Fibroblast of lung (primary cell): ENCODE results near the gene GNPDA1. TPM values are rescaled to one million over a fixed set of nuclear protein-coding genes. Genes with fewer than 3 reads are reported as not detected.

Source experiments
- DNase-seq, 2 donors: peaks; one replicate each; pipeline versions ENCODE4 v3.0.0 to v3.0.0-alpha.2; 2010; ENCODE audit warnings: low read depth in 2 of 2
- H2AFZ ChIP-seq: 2 replicates; pipeline ENCODE4 v1.5.1; 2012; ENCODE audit warnings: low read length, control low read depth, inconsistent platforms
- H3K27ac ChIP-seq: 2 replicates; pipeline ENCODE4 v1.5.1; 2011; ENCODE audit warnings: low read length, control low read depth; ENCODE audit not compliant: insufficient read depth
- H3K27me3 ChIP-seq: 2 replicates; pipeline ENCODE4 v1.5.1; 2011; ENCODE audit warnings: mild to moderate bottlenecking, low read length; ENCODE audit not compliant: control insufficient read depth, insufficient read depth
- H3K36me3 ChIP-seq: 2 replicates; pipeline ENCODE4 v1.5.1; 2011; ENCODE audit warnings: low read length; ENCODE audit not compliant: control insufficient read depth, insufficient read depth
- H3K4me1 ChIP-seq: 2 replicates; pipeline ENCODE4 v1.5.1; 2011; ENCODE audit warnings: low read length; ENCODE audit not compliant: control insufficient read depth, insufficient read depth; ENCODE audit errors: extremely low read depth
- H3K4me2 ChIP-seq: 2 replicates; pipeline ENCODE4 v1.5.1; 2011; ENCODE audit warnings: low read length, control low read depth; ENCODE audit not compliant: insufficient read depth; ENCODE audit errors: extremely low read depth
- H3K4me3 ChIP-seq, 4 experiments: fragments of 200-600 bp in 1 of 4; sonication (generic) in 1 of 4; replicated peaks in 1 of 4; 2 replicates each; pipeline ENCODE4 v1.5.1; 2011 to 2016; ENCODE audit warnings: low read length in 4 of 4, low read depth in 3 of 4, mild to moderate bottlenecking in 3 of 4, control low read depth in 2 of 4, inconsistent platforms in 1 of 4, mixed read lengths in 1 of 4; ENCODE audit not compliant: insufficient read depth in 1 of 4; ENCODE audit errors: control extremely low read depth in 1 of 4
- H3K79me2 ChIP-seq: 2 replicates; pipeline ENCODE4 v1.5.1; 2012; ENCODE audit warnings: mild to moderate bottlenecking, low read length, inconsistent platforms; ENCODE audit not compliant: control insufficient read depth, insufficient read depth
- H3K9ac ChIP-seq: 2 replicates; pipeline ENCODE4 v1.5.1; 2011; ENCODE audit warnings: mild to moderate bottlenecking, low read length, control low read depth; ENCODE audit not compliant: insufficient read depth
- H3K9me3 ChIP-seq: 2 replicates; pipeline ENCODE4 v1.5.1; 2012; ENCODE audit warnings: low read depth, low read length; ENCODE audit not compliant: control insufficient read depth, insufficient read depth
- H4K20me1 ChIP-seq: 2 replicates; pipeline ENCODE4 v1.5.1; 2011; ENCODE audit warnings: low read length; ENCODE audit not compliant: control insufficient read depth, insufficient read depth; ENCODE audit errors: extremely low read depth
- EZH2 ChIP-seq: IDR thresholded peaks from 2 replicates; pipeline ENCODE4 v1.5.1; 2012; ENCODE audit warnings: low read length, control low read depth, mild to moderate bottlenecking; ENCODE audit errors: missing control alignments
- polyA plus RNA-seq, 2 donors: library from polyadenylated mRNA; depleted of rRNA in 1 of 2; stranded (reverse) in 1 of 2; unstranded in 1 of 2; fragments of >200 nt; gene quantifications; 2 replicates each; pipeline ENCODE4 v1.2.1, GENCODE V29; 2011 to 2012; ENCODE audit warnings: missing spikeins in 1 of 2
- total RNA-seq: library from RNA; depleted of rRNA; stranded (reverse); fragments of >200 nt; gene quantifications from 2 replicates; pipeline ENCODE4 v1.2.1, GENCODE V29; 2014
- TF ChIP-seq, protein P1 (sequence below), 2 donors: IDR thresholded peaks in 1 of 2; conservative IDR thresholded peaks in 1 of 2; 1 replicate in 1 of 2; 2 replicates in 1 of 2; pipeline ENCODE4 v1.5.1; 2011 to 2012; ENCODE audit warnings: low read length in 2 of 2, control low read depth in 1 of 2, inconsistent platforms in 1 of 2, low read depth in 1 of 2, mild to moderate bottlenecking in 1 of 2

The GNPDA1 gene
- total and polyA plus RNA-seq, 2 donors (not counting 1 experiment from before 2014, with no cell fraction given) = 30.0 to 64.2 TPM

GRCh38 chr5:141961466-141961865 lies 51.4 kb downstream of the GNPDA1 start:
- peaks cover 3% of the 10 kb centered on the region for H3K27me3 ChIP-seq
- no peak for DNase-seq
- H3K79me2 ChIP-seq = no peaks in the 10 kb centered on the region
- no peak overlapping the region for H3K4me2 ChIP-seq
- H2AFZ ChIP-seq = no peak overlapping the region
- H3K36me3 ChIP-seq = no peaks in the 10 kb centered on the region
- H3K9me3 ChIP-seq = no peaks in the 10 kb centered on the region
- no peaks in the 10 kb centered on the region for H3K4me1 ChIP-seq
- TF ChIP-seq, protein P1, sequence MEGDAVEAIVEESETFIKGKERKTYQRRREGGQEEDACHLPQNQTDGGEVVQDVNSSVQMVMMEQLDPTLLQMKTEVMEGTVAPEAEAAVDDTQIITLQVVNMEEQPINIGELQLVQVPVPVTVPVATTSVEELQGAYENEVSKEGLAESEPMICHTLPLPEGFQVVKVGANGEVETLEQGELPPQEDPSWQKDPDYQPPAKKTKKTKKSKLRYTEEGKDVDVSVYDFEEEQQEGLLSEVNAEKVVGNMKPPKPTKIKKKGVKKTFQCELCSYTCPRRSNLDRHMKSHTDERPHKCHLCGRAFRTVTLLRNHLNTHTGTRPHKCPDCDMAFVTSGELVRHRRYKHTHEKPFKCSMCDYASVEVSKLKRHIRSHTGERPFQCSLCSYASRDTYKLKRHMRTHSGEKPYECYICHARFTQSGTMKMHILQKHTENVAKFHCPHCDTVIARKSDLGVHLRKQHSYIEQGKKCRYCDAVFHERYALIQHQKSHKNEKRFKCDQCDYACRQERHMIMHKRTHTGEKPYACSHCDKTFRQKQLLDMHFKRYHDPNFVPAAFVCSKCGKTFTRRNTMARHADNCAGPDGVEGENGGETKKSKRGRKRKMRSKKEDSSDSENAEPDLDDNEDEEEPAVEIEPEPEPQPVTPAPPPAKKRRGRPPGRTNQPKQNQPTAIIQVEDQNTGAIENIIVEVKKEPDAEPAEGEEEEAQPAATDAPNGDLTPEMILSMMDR (conservative IDR thresholded peaks at IDR 0.05 in 1 of 2, IDR thresholded peaks at IDR 0.05 in 1 of 2; ENCODE audit: low read depth in 1 of 2, low read length in 2 of 2) = no peak
- H4K20me1 ChIP-seq = no peaks in the 10 kb centered on the region
- no peak overlapping the region for H3K9ac ChIP-seq
- H3K27ac ChIP-seq = no peak overlapping the region
- no peak overlapping the region for H3K4me3 ChIP-seq

DNA sequence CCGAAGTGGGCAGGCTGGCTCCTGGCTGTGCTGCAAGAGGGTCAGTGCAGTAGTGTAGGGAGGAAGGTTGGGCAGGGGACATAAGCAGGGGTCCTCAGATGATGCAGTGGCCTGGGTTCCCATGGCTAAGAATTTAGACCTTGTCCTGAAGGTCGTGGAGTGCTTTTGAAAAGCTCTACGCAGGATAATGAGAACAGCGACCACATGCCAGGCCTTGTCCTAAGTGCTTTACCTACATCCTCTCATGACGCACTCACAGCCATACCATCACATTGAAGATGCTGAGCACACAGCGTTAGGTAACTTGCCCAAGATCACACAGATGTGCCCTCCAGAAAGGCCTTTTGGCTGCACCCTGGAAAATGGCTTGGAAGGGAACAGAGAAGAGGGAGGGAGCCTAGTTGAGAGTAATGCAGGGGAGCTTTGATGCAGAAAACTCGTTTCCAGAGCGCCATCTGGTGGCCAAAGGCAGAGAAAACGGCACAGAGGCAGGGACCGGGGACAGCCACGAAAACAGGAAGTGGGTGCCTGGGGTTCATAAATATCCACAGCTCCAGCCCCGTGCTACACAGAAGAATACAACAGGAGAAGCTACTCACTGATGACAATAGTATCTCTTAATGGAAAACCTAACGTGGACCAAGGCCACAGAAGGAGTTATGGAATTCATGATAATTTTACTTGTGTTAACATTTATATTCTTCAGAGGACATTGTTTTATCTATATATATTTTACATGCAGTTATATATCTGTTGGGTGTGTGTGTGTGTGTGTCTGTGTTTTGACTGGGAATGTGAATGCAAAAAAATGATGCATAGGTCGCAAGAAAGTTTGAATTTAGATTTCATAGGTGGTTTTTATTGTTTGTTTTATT lies 52.1 kb downstream of the GNPDA1 start:
- Histone ChIP-seq H3K4me1 (no peaks in the 10 kb centered on the region), H2AFZ (peak overlapping the region; percentile 84), H3K27ac (no peak overlapping the region), H3K27me3 (peaks cover 3% of the 10 kb centered on the region), H3K9me3 (no peaks in the 10 kb centered on the region), H3K36me3 (no peaks in the 10 kb centered on the region), H3K4me2 (no peak overlapping the region), H3K4me3 (no peak overlapping the region), H3K79me2 (no peaks in the 10 kb centered on the region), H3K9ac (no peak overlapping the region), H4K20me1 (no peaks in the 10 kb centered on the region)
- DNase-seq = peak; percentile 59 to 82
- TF ChIP-seq, protein P1 (conservative IDR thresholded peaks at IDR 0.05 in 1 of 2, IDR thresholded peaks at IDR 0.05 in 1 of 2; ENCODE audit: low read depth in 1 of 2, low read length in 2 of 2) = peak; percentile 81 to 89
- no peak for TF ChIP-seq EZH2

DNA sequence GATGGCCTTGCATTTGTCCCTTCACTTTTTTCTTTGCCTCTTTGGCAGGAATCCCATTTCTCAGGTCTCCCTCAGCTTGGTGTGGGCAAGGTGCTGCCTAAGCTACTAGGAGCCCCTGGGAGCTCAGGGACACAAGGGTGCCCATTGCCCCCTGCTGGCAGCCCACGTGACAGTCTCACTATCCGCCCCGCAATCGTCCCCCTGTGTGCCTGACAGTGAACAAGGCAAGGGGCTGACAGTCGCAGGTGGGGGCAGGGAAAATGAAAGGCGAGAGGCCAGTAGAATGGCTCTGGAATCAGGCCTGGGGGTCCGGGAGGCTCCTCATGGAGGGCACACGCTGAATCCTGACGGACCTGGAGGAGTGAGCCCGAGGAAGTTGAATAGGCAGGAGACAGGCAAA lies 52.8 kb downstream of the GNPDA1 start:
- Histone ChIP-seq H3K27me3 (peaks cover 3% of the 10 kb centered on the region), H3K4me1 (no peaks in the 10 kb centered on the region)
- TF ChIP-seq, protein P1 (conservative IDR thresholded peaks at IDR 0.05 in 1 of 2, IDR thresholded peaks at IDR 0.05 in 1 of 2; ENCODE audit: low read depth in 1 of 2, low read length in 2 of 2) = peak; percentile 31 to 32
- TF ChIP-seq EZH2 = no peak

More for the DNA sequence above, 52.8 kb downstream of the GNPDA1 start:
- DNase-seq = no peak
- H3K79me2 ChIP-seq = no peaks in the 10 kb centered on the region
- no peaks in the 10 kb centered on the region for H3K36me3 ChIP-seq
- H3K9me3 ChIP-seq = no peaks in the 10 kb centered on the region
- H4K20me1 ChIP-seq = no peaks in the 10 kb centered on the region
- H3K4me3 ChIP-seq = no peak overlapping the region
- H2AFZ ChIP-seq = no peak overlapping the region
- H3K27ac ChIP-seq = no peak overlapping the region
- no peak overlapping the region for H3K9ac ChIP-seq
- H3K4me2 ChIP-seq = no peak overlapping the region
